Measurements from ENCODE around the gene PHOSPHO2. TPM values are rescaled to one million over a fixed set of nuclear protein-coding genes. Genes with fewer than 3 reads are reported as not detected.

PHOSPHO2 gene, protein sequence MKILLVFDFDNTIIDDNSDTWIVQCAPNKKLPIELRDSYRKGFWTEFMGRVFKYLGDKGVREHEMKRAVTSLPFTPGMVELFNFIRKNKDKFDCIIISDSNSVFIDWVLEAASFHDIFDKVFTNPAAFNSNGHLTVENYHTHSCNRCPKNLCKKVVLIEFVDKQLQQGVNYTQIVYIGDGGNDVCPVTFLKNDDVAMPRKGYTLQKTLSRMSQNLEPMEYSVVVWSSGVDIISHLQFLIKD
- 1 to 10 TPM; 1.1 to 1.2 TPM for polyA plus RNA-seq

DNA sequence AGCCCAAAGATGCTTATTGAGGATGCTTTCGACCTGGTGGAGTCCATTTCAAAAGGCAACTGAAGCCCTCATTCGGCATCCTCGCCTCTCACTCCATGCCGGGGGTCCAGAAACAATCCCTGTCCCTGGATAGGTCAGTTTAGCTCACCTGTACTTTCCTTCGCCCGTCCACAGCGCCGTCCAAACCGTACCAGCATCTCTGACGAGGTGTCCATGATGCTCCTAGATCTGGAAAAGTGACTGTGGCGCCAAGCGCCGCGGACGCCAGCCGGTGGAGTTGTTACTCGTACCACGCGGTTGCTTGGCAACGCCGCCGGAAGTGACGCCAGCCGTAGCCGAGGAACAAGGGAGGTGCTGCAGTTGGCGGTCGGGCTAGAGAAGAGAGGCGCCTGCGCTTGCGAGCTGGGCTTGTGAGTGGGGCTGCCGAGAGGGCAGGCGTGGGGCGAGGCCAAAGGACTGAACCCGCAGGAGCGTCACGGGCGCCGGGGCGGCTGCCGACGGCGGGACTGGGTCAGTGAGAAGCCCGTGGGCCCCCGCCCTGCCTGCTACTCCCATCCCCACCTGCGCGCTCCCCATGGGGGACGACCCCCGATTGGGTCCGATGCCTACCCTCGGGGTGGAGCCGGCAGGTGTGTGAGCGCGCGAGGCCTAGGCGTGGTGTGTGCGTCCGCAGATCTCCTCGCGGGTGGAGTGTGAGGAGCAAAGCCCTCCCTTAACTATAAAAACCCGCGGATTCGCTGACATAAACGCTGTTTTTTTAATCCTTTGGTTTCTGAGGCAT is at the start of gene PHOSPHO2, which contains the start of gene CFAP210:
PHOSPHO2 (plus strand) TSS at position 357 of the 781 bp plus-strand sequence. CDS start 6,503 bp downstream, outside the sequence.
CFAP210 (minus strand) TSS at position 293 of the 781 bp plus-strand sequence; CDS start at position 215, 78 bp downstream.
- Histone ChIP-seq H3K9me3 (ENCODE audit: control insufficient read depth in 2 of 2, insufficient read depth in 1 of 2, low read depth in 1 of 2, low read length in 1 of 2) (no peaks in the 10 kb centered on the region), H3K4me1 (ENCODE audit: control insufficient read depth in 2 of 2, insufficient read depth in 2 of 2, low read length in 1 of 2) (no peaks in the 10 kb centered on the region), H3K27ac (ENCODE audit: low read depth in 2 of 2, low read length in 1 of 2) (peak within 1 kb of the TSS; percentile 77 to 94), H3K36me3 (ENCODE audit: control insufficient read depth in 2 of 2, insufficient read depth in 2 of 2, low read length in 1 of 2) (no peaks in the 10 kb centered on the region), H3K27me3 (ENCODE audit: control insufficient read depth in 1 of 2, insufficient read depth in 2 of 2, low read length in 2 of 2) (no peaks in the 10 kb centered on the region), H3K4me3 (ENCODE audit: low read depth in 1 of 2, low read length in 2 of 2) (peak within 1 kb of the TSS; percentile 51 to 85)
- 0% methylated on average over 63 of the region's 63 CpGs for WGBS, 2 donors

DNA sequence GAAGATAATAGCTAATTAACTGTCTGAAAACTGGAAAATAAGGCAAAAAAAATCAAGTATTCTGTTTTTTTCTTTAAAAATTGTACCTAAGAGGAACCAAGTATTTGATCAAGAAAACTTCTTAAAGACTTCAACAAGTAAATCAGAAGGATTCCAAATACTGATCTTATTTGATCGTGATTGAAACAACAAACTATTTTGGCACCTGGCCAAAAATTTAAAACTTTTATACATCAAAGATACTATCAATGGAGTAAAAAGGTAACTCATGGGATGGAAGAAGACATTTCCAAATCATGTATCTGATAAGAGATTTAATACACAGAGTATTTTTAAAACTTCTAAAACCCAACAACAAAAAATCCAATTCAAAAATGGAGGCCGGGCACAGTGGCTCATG is 46.8 kb upstream of the PHOSPHO2 start:
- H3K4me3 ChIP-seq (ENCODE audit: low read depth in 1 of 2, low read length in 2 of 2), result no peak overlapping the region
- H3K27me3 ChIP-seq (ENCODE audit: control insufficient read depth in 1 of 2, insufficient read depth in 2 of 2, low read length in 2 of 2), result no peaks in the 10 kb centered on the region
- H3K27ac ChIP-seq (ENCODE audit: low read depth in 2 of 2, low read length in 1 of 2), result no peak overlapping the region
- no peaks in the 10 kb centered on the region for H3K9me3 ChIP-seq (ENCODE audit: control insufficient read depth in 2 of 2, insufficient read depth in 1 of 2, low read depth in 1 of 2, low read length in 1 of 2)
- 85 to 86% methylated on average over 2 of the region's 2 CpGs for WGBS, 2 donors
- H3K4me1 ChIP-seq (ENCODE audit: control insufficient read depth in 2 of 2, insufficient read depth in 2 of 2, low read length in 1 of 2), result no peaks in the 10 kb centered on the region
- H3K36me3 ChIP-seq (ENCODE audit: control insufficient read depth in 2 of 2, insufficient read depth in 2 of 2, low read length in 1 of 2), result no peaks in the 10 kb centered on the region

DNA sequence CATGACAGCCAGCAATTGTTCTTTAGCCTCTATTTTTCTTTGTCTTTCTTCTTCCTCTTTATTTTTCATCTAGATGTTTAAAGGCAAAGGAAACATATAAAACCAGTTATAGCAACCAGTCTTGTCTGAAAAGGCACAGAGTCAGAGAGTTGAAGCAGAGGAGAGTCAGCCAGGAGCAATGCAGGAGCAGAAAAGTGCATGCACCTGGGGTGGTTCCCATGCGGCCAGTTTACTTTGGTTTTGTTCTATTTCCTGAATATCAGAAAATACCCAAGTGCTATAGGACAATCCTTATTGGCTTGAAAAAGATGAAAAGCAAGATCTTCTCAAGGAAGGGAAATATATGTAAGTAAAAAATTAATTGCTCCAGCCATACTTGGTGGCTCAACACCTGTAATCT is 45.0 kb upstream of the PHOSPHO2 start:
- Histone ChIP-seq H3K4me1 (ENCODE audit: control insufficient read depth in 2 of 2, insufficient read depth in 2 of 2, low read length in 1 of 2) (no peaks in the 10 kb centered on the region), H3K4me3 (ENCODE audit: low read depth in 1 of 2, low read length in 2 of 2) (no peak overlapping the region), H3K27ac (ENCODE audit: low read depth in 2 of 2, low read length in 1 of 2) (no peak overlapping the region), H3K27me3 (ENCODE audit: control insufficient read depth in 1 of 2, insufficient read depth in 2 of 2, low read length in 2 of 2) (no peaks in the 10 kb centered on the region), H3K36me3 (ENCODE audit: control insufficient read depth in 2 of 2, insufficient read depth in 2 of 2, low read length in 1 of 2) (no peaks in the 10 kb centered on the region), H3K9me3 (ENCODE audit: control insufficient read depth in 2 of 2, insufficient read depth in 1 of 2, low read depth in 1 of 2, low read length in 1 of 2) (no peaks in the 10 kb centered on the region)
- 52 to 64% methylated on average over 1 of the region's 1 CpG for WGBS, 2 donors

DNA sequence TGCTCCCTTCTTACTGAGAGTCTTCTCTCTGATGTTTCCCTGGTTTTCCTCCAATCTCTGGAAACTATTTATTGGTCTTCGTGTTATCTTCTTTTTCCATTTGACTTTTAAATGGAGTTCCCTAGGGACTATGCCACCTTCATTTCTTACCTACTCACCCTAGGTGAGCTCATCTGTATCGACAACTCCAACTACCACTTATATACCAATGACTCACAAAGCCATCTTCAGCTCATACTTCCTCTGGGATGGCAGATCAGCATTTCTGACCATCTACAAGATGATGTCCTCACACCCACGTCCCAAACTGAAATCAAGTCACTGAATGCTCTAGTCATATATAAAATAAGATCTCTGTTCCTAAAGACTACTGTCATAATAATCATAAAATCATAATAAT is 40.6 kb upstream of the PHOSPHO2 start:
- Histone ChIP-seq H3K4me3 (ENCODE audit: low read depth in 1 of 2, low read length in 2 of 2) (no peak overlapping the region), H3K36me3 (ENCODE audit: control insufficient read depth in 2 of 2, insufficient read depth in 2 of 2, low read length in 1 of 2) (no peaks in the 10 kb centered on the region), H3K27ac (ENCODE audit: low read depth in 2 of 2, low read length in 1 of 2) (no peak overlapping the region), H3K9me3 (ENCODE audit: control insufficient read depth in 2 of 2, insufficient read depth in 1 of 2, low read depth in 1 of 2, low read length in 1 of 2) (no peaks in the 10 kb centered on the region), H3K4me1 (ENCODE audit: control insufficient read depth in 2 of 2, insufficient read depth in 2 of 2, low read length in 1 of 2) (no peaks in the 10 kb centered on the region), H3K27me3 (ENCODE audit: control insufficient read depth in 1 of 2, insufficient read depth in 2 of 2, low read length in 2 of 2) (no peaks in the 10 kb centered on the region)
- WGBS, 2 donors, result 75 to 78% methylated on average over 3 of the region's 3 CpGs

DNA sequence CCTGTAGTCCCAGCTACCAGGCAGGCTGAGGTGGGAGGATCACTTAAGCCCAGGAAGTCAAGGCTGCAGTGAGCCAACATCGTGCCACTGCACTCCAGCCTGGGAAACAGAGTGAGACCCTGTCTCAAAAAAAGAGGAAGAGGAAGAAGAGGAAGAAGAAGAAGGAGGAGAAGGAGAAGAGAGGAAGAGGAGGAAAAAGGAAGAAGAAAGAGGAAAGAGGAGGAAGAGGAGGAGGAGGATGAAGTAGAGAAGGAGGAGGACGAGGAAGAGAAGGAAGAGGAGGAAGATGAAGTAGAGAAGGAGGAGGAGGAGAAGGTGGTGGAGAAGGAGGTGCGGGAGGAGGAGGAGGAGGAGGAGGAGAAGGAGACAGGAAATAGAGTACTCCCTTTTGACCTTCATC is 38.1 kb upstream of the PHOSPHO2 start:
- H3K4me1 ChIP-seq (ENCODE audit: control insufficient read depth in 2 of 2, insufficient read depth in 2 of 2, low read length in 1 of 2), result no peaks in the 10 kb centered on the region
- H3K4me3 ChIP-seq (ENCODE audit: low read depth in 1 of 2, low read length in 2 of 2), result no peak overlapping the region
- no peaks in the 10 kb centered on the region for H3K36me3 ChIP-seq (ENCODE audit: control insufficient read depth in 2 of 2, insufficient read depth in 2 of 2, low read length in 1 of 2)
- 77 to 82% methylated on average over 3 of the region's 3 CpGs for WGBS, 2 donors
- no peaks in the 10 kb centered on the region for H3K9me3 ChIP-seq (ENCODE audit: control insufficient read depth in 2 of 2, insufficient read depth in 1 of 2, low read depth in 1 of 2, low read length in 1 of 2)
- H3K27me3 ChIP-seq (ENCODE audit: control insufficient read depth in 1 of 2, insufficient read depth in 2 of 2, low read length in 2 of 2), result no peaks in the 10 kb centered on the region
- no peak overlapping the region for H3K27ac ChIP-seq (ENCODE audit: low read depth in 2 of 2, low read length in 1 of 2)

DNA sequence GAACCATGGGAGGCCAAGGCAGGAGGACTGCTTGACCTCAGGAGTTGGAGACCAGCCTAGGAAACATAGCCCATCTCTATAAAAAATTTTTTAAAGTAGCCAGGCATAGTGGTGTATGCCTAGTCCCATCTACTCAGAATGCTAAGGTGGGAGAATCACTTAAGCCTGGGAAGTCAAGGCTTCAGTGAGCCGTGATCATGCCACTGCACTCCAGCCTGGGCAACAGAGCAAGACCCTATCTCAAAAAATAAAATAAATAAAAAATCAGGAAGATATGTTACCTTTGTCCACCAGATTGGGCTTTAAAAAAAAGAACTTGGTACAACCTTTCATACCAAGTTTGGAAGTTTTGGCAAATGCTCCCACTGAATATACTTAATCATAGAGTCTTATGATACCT is 35.4 kb upstream of the PHOSPHO2 start:
- H3K4me1 ChIP-seq (ENCODE audit: control insufficient read depth in 2 of 2, insufficient read depth in 2 of 2, low read length in 1 of 2), result no peaks in the 10 kb centered on the region
- no peaks in the 10 kb centered on the region for H3K27me3 ChIP-seq (ENCODE audit: control insufficient read depth in 1 of 2, insufficient read depth in 2 of 2, low read length in 2 of 2)
- H3K36me3 ChIP-seq (ENCODE audit: control insufficient read depth in 2 of 2, insufficient read depth in 2 of 2, low read length in 1 of 2), result no peaks in the 10 kb centered on the region
- WGBS, 2 donors, result 96 to 100% methylated on average over 1 of the region's 1 CpG
- no peak overlapping the region for H3K4me3 ChIP-seq (ENCODE audit: low read depth in 1 of 2, low read length in 2 of 2)
- no peaks in the 10 kb centered on the region for H3K9me3 ChIP-seq (ENCODE audit: control insufficient read depth in 2 of 2, insufficient read depth in 1 of 2, low read depth in 1 of 2, low read length in 1 of 2)
- H3K27ac ChIP-seq (ENCODE audit: low read depth in 2 of 2, low read length in 1 of 2), result no peak overlapping the region

DNA sequence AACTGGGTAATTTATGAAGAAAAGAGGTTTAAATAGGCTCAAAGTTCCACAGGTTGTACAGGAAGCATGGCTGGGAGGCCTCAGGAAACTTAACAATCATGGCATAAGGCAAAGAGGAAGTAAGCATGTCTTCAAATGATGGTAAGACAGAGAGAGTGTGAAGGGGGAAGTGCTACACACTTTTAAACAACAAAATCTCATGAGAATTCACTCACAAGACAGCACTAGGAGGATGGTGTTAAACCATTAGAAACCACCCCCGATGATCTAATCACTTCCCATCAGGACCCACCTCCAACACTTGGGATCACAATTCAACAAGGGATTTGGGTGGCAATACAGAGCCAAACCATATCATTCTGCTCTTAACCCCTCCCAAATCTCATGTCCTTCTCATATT is 34.9 kb upstream of the PHOSPHO2 start:
- no peaks in the 10 kb centered on the region for H3K9me3 ChIP-seq (ENCODE audit: control insufficient read depth in 2 of 2, insufficient read depth in 1 of 2, low read depth in 1 of 2, low read length in 1 of 2)
- no peak overlapping the region for H3K27ac ChIP-seq (ENCODE audit: low read depth in 2 of 2, low read length in 1 of 2)
- no peak overlapping the region for H3K4me3 ChIP-seq (ENCODE audit: low read depth in 1 of 2, low read length in 2 of 2)
- no peaks in the 10 kb centered on the region for H3K36me3 ChIP-seq (ENCODE audit: control insufficient read depth in 2 of 2, insufficient read depth in 2 of 2, low read length in 1 of 2)
- WGBS, 2 donors, result 81 to 88% methylated on average over 1 of the region's 1 CpG
- no peaks in the 10 kb centered on the region for H3K4me1 ChIP-seq (ENCODE audit: control insufficient read depth in 2 of 2, insufficient read depth in 2 of 2, low read length in 1 of 2)
- H3K27me3 ChIP-seq (ENCODE audit: control insufficient read depth in 1 of 2, insufficient read depth in 2 of 2, low read length in 2 of 2), result no peaks in the 10 kb centered on the region

DNA sequence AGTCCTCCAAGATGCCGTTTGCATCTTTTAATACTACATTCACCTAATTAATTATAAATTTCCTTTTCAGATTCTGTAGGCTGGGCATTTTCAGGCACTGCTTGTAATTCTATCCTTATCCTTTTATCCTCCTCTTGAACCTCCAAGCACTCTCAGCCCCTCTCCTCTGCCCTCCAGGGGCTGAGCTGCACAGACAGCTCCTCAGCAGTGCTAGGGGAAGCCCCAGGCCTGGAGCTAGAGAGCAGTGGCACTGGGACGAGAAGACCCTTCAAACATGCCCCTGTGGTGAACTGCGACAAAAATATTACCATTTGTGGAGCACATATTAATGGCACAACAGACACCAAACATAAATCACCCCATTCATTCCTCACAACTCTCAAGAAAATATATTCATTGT is 33.0 kb upstream of the PHOSPHO2 start:
- 71 to 89% methylated on average over 3 of the region's 3 CpGs for WGBS, 2 donors

DNA sequence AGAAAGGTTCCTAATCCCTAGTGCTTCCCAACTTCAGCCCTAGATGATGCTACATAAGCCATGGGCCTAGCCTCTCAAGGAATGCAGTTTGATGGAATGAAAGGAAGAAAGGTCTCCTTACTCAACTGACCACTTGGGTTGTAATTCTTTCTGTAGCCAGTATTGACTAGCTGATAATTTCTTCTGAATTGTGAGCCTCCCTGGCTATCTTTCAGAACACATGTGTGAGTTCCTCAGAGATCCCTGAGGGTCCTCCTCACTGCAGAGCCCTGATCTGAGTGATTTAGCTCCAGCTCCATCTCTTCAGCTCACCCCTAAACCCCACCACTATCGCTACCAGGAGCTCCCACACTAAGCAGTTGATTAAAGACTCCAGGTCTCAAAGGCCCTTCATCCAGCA is 31.5 kb upstream of the PHOSPHO2 start:
- no peaks in the 10 kb centered on the region for H3K36me3 ChIP-seq (ENCODE audit: control insufficient read depth in 2 of 2, insufficient read depth in 2 of 2, low read length in 1 of 2)
- H3K4me3 ChIP-seq (ENCODE audit: low read depth in 1 of 2, low read length in 2 of 2), result no peak overlapping the region
- H3K4me1 ChIP-seq (ENCODE audit: control insufficient read depth in 2 of 2, insufficient read depth in 2 of 2, low read length in 1 of 2), result no peaks in the 10 kb centered on the region
- WGBS, 2 donors, result 91 to 95% methylated on average over 1 of the region's 1 CpG
- no peaks in the 10 kb centered on the region for H3K27me3 ChIP-seq (ENCODE audit: control insufficient read depth in 1 of 2, insufficient read depth in 2 of 2, low read length in 2 of 2)
- H3K9me3 ChIP-seq (ENCODE audit: control insufficient read depth in 2 of 2, insufficient read depth in 1 of 2, low read depth in 1 of 2, low read length in 1 of 2), result no peaks in the 10 kb centered on the region
- no peak overlapping the region for H3K27ac ChIP-seq (ENCODE audit: low read depth in 2 of 2, low read length in 1 of 2)

More for the DNA sequence above, 33.0 kb upstream of the PHOSPHO2 start:
- H3K9me3 ChIP-seq (ENCODE audit: control insufficient read depth in 2 of 2, insufficient read depth in 1 of 2, low read depth in 1 of 2, low read length in 1 of 2), result no peaks in the 10 kb centered on the region
- no peak overlapping the region for H3K27ac ChIP-seq (ENCODE audit: low read depth in 2 of 2, low read length in 1 of 2)
- H3K36me3 ChIP-seq (ENCODE audit: control insufficient read depth in 2 of 2, insufficient read depth in 2 of 2, low read length in 1 of 2), result no peaks in the 10 kb centered on the region
- no peaks in the 10 kb centered on the region for H3K27me3 ChIP-seq (ENCODE audit: control insufficient read depth in 1 of 2, insufficient read depth in 2 of 2, low read length in 2 of 2)
- H3K4me3 ChIP-seq (ENCODE audit: low read depth in 1 of 2, low read length in 2 of 2), result no peak overlapping the region
- H3K4me1 ChIP-seq (ENCODE audit: control insufficient read depth in 2 of 2, insufficient read depth in 2 of 2, low read length in 1 of 2), result no peaks in the 10 kb centered on the region

Measured in esophagus (tissue), 2 donors.